HG02970 (cell line): ENCODE results near the gene RIN3.

Experiments
- ATAC-seq: cut with Tn5 transposase; IDR thresholded peaks from one replicate; pipeline ENCODE4 v1.9.1; 2021; ENCODE audit warnings: mild to moderate bottlenecking, moderate library complexity, moderate number of reproducible peaks; ENCODE audit not compliant: unreplicated experiment, low FRiP score

The RIN3 gene

DNA sequence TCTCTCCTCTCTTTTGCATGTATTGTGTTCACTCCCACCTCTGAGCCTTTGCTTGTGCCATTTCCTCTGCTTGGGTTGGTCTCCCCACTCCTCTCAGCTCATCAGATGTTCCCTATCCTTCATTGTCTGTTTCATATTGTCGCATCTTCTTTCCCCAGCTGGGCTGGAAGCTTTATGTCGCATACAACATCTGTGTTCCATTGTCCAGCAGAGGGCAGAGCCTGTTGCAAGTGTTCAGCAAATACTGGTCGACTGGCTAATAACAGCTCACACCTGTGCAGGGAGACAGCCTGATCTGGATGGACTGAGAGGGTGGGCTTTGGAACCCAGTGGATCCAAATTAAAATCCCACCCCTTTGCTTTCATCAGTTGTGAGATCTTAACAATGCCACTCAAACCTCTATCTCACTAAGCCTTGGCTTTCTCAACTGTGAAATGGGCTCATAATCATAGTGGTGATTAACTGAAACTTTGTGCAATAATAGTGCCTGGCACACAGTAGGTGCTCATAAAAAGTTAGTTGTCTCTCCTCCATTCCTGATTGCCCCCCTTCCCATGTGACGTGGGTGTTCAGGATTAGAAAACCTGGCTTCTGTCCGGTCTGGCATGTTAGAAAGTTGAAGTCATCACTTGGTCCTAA is 75.8 kb downstream of the RIN3 start:
- no peak for ATAC-seq

DNA sequence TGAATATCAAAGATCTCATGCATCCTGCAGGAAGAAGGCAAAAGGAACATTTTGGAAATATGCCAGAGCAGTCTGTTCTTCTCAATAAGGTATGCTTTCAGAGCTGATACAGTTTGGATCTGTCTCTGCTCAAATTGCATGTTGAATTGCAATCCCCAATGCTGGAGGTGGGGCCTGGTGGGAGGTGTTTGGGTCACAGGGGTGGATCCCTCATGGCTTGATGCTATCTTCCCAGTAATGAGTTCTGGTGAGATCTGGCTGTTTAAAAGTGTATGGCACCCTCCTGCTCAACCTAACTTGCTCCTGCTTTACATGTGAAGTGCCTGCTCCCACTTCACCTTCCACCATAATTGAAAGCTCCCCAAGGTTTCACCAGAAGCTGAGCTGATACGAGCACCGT is 76.6 kb downstream of the RIN3 start:
- no peak for ATAC-seq

DNA sequence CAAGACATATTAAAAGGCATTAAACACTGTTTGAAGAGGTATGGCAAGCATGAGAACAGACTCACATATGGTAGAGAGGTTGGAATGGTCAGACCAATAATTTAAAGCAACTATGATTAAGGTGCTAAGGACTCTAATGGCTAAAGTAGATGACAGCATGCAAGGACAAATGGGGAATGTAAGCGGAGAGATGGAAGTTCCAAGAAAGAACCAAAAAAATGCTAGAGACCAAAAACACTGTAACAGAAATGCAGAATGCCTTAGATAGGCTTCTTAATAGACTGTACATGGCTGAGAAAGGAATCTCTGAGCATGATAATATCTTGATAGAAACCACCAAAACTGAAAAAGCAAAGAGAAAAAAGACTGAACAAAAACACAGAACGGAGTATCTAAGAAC is 77.4 kb downstream of the RIN3 start:
- no peak for ATAC-seq

DNA sequence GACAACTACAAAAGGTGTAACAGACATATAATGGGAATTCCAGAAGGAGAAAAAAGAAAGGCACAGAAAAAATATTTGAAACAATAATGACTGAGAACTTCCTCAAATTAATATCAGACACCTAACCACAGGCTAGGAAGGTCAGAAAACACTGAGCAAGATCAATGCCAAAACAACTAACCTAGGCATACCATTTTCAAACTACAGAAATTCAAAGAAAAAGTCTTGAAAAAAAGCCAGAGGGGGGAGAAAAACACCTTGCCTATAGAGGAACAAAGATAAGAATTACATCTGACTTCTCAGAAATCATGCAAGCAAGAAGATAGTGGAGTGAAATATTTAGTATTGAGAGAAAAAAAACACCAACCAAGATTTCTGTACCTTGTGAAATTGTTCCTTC is 77.8 kb downstream of the RIN3 start:
- no peak for ATAC-seq

DNA sequence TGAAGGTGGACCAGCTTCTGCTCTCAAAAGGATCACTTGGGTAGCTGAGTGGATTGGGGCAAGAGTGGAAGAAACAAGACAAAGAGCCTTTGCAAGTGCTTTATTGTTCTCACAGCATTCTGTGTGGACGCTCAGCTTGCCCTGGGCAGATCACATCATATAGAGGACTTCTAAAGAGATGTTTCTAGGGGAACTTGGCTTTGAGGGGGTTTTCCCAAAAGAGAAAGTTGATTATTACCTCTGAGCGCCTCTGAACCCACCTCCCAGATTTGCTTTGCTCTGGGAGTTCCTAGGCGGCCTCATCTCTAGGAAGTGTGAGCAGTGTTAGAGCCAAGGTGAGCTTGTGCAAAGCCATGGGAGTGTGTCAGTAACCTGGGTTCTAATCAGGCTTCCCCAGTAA is 81.7 kb downstream of the RIN3 start:
- no peak for ATAC-seq

DNA sequence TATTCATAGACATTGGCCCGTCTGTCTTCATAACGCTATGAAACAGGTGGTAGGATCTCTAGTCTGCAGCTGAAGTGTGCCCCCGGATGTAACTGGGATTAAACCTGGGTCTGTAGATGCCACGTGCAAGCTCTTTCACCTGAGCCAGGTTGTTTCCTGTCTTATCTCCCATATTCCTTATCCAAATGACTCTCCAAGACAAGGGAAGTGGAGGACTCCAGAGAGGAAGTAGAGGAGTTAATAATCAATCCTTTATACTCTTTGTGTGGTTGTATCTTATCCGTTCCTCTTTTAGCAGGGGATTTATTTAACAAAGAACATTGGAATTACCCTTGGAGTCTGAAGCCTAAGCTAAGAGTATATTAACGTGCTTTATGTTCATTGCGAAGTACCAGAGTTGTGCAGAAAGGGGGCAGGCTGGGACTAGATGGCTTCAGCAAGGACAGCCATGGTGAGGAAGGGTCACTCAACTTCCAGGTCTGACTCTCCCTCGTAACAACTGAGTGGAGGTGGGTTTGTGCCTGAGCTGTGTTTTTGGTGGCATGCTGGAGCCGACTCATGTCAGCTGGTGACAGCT is 82.8 kb downstream of the RIN3 start:
- ATAC-seq: no peak

DNA sequence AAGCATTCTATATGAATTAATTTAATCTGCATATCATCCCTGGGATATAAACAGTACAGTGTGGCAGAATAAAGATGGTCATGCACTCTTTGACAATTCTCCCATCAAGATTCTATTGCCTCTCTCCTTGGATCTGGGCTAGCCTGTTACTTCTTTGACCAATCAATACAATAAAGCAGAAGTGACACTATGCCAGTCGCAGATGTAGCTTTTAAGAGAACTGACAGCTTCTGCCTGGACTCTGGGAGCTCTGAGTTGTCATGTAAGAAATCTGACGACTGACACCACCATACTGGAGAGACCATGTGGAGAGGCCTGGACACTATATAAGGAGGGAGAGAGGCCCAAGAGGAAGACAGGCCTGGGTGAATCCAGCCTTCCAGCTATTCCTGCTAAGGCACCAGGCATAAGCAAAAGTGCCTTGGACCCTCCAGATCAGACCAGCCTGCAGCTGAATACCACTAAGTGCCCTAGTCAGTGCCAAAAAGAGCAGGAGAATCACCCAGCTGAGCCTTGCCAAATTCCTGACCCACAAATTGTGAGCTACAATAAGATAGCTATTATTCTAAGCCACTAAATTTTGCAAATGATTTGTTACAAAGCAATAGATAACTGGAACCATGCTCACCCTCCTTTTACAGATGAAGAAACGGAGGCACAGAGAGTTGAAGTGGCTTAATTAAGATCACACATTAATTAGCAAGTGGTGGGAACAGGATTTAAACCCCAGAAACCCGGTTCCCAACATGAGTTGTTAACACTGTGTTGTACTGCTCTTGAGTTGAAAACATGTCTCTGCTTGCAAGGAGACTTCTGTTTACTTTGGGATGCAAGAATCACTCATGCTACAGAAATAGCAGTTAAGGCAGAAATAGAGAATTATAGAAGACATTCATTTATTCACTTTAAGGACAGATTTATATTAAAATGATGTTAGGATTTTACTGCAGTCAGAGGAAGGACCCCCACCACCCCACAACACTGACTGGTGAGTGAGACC is 84.6 kb downstream of the RIN3 start:
- ATAC-seq: no peak

DNA sequence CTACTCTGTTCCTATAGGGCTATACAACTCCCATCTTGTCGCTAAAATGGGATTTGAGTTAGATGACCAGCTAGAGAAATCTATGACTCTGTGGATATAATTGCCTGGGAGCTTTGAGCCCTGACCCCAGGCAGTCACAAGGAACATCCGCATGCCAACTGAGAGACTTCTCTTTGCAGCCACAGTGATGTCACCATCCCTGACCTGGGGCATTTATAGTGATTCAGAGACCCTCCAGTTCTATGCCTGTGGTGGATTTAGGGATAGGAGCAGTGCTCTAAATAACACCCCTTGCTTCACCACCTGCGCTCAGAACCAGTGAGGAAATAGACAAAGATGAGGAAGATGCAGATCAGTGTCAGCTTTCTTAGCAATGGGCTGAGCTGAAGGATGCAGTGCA is 86.2 kb downstream of the RIN3 start:
- ATAC-seq: no peak

DNA sequence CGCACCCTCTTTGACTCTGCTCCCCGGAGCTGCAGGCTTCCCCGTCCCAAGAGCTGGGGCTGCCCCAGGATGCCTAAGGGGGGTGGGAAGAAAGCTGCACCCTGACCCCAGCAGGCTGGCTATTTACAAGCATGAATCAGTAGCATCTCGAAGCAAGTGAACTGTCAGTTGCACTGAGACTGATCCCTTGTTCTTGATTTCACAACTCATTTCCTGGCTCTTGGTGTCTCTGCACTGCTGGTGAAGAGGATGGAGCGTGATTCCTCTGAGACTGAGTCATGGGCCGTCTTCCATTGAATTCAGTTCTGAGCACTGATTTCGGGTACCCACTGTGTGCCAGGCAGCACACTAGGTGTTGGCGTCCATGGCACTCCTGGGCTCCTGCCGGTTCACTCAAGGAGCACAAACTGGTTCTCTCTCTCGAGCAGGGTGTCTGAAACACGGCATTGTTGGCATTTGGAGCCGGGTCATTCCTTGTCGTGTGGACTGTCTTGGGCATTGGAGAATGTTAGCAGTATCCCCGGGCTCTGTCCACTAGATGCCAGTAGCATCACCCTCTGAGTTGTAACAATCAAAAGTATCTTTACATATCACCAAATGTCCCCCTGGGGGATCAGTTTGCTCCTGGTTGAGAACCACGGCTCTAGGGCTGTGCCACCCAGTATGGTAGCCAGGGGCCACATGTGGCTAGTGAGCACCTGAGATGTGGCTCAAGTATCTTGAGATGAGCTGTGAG is 86.9 kb downstream of the RIN3 start:
- ATAC-seq: no peak

DNA sequence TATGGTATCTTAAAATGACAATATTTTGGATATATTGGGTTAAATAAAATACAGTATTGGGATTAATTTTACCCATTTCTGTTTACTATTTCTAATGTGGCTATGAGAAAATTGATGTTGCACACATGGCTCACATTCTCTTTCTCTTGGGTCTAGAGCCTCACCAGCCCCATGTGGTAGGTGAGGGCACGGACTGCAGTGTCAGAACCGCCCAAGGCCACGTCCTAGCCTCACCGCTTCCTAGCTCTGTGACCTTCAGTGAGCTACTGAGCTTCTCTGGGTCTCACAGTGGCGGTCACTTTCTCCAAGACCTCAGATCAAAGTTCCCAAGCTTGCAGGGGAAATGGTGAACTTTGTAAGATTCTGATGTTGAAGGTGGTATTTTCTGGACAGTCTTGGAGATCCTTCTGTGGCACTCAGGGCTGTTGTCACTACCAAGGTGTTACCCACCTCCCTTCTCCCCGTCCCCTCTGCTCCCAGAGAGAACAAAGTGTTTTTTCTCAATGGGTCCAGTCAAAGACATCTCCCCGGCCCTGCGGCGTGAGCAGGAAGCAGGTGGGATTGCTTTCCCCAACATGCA is 87.6 kb downstream of the RIN3 start:
- no peak for ATAC-seq

DNA sequence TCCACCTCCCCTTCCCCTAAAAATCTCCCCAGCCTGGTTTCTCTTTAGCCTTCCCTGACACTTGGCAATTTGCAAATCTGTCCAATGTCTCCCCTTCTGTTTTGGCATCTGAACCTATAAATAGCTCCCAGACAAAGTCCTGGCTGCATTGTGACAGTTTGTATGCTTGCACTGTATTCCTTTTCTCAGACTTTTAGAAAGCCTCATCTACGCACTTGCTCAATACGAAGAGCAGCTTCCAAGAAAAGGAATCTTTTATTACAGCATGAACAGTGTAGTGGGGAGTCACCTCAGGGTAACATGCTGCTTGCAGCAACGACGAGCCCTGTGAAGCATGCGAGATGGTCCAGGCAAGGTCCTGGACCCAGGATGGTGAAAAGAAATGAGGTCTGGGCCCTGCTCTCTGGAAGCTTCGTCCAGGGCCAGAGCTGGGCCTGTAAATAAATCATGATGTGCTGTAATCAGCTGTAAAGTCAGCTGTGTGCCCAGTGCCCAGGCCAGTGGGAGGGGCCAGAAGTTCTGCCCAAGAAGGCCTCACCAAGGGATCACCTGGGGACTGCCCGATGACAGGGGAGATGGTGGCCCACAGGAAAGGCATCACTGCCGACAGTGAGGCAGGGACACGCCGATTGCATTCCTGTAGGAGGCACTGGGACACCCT is 88.3 kb downstream of the RIN3 start:
- ATAC-seq: no peak

DNA sequence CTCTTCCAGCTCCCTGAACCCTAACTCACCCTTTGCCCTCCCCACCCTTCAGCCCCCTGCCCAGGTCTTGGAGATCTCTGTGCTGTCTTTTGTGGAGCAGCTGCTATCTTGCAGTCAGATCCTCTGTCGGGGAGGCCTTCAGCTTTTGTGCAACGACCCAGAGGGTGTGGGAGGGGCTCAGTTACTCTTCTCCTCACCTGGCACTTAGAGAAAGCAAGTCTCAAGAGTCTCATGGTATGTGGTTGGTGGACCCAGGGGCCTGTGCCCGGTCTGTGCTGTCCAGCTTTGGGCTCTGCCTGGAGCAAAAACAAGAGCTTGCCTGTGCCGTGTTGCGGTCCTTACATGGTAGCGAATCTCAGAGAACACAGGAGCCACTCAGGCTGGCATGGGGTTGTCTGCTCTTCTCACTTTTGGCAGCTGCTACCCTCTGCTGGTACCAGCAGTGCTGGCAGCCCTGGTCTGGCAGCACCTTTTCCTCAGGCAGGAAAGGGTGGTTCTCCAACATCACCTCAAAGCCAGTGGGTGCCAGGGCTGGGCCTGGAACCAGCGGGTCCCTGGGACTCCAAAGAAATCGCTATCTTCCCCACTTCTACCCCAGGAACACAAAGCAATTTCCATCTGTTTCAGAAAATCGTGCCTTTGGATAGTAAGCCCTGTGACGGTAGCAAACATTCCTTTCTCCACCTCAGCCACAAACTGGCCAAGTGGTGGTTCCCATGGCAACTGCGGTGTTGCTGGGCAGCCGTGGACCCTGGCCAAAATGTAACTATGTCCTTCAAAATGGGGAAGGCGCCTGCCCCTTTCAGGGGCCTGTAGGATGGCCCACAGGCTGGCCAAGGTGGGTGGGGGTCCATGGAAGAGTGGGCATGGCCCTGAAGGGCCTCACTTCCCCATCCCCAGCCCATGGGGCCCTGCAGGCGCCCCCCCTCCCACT is 90.0 kb downstream of the RIN3 start:
- no peak for ATAC-seq

DNA sequence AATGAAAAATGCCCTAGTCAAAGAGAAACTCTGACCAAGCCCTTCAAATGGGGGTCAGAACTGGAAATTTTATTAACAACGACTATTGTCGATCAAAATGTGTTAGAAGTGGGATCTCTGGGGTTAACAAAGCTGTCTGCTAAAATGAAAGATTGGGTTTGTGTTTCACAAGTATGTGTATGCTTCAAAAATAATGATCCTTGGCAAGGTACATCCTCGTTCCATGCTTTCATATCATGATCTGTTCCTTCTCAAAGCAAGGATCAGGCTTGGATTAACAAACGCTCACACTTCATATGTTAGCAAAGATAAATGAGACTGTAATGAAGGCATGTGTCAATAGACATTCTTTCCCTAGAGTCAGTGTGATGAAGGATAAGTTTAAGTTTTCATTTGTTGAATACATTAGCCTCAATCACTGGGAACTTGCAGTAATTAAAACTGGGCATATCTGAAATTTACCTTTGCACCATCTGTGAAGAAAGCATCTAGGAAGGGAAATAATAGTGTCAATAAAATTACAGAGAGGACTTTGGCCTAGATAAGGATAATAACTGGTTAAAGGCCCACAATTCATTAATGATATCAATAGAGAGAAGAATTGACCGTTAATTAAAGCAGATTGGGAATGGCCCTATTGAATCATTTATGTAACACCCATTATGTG is 91.8 kb downstream of the RIN3 start:
- ATAC-seq: no peak

DNA sequence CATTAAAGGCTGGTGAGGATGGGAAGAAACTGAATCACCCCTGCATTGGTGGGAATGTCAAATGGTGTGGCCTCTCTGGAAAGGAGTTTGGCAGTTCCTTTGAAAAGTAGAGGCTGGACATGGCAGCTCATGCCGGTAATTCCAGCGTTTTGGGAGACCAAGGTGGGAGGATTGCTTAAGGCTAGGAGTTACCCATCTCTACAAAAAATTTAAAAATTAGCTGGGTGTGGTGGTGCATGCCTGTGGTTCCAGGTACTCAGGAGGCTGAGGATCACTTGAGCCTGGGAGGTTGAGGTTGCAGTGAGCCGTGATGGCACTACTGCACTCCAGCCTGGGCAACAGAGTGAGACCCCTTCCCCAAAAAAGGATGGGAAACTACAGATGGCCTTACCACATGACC is 93.7 kb downstream of the RIN3 start:
- ATAC-seq: no peak

DNA sequence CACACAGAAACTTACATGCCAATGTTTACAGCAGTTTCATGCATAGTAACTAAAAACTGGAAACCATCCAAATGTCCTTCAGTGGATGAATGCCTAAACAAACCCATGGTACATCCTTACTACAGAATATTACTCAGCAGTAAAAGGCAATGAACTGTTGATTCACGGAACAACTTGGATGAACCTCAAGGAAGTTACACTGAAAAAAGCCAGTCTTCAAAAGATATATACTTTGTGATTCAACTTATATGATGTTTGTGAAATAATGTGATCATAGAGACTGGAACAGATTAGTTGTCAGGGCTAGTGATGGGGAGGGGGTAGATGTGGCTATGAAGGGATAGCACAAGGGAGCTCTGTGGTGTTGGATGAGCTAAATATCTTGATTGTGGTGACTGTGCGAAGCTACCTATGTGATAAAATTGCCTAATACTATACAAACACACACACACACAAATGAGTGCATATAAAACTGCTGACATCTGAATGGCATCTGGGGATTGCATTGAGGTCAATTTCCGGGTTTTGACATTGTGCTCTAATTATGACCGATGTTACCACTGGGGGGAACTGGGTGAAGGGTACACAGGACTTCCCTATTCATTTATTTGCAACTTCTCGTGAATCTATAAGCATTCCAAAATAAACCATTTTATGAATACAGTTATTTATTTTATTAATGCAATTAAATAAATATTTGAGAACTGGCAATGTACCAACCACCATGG is 94.3 kb downstream of the RIN3 start:
- ATAC-seq: no peak

DNA sequence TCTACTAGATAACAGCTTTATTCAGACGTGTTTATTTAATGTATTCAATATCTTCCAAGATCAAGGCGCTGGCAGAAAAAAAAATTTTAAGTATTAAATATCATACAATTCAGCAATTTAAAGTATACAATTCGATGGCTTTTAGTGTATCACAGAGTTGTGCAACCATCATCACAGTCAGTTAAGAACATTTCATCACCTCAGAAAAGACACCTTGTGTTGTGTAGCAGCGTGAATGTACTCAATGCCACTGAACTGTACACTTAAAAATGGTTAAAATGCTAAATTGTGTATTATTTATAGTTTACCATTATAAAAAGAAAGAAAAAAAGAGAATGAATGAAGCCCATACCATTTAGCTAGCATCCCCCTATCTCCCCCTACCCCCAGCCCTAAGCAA is 96.4 kb downstream of the RIN3 start:
- ATAC-seq: no peak

DNA sequence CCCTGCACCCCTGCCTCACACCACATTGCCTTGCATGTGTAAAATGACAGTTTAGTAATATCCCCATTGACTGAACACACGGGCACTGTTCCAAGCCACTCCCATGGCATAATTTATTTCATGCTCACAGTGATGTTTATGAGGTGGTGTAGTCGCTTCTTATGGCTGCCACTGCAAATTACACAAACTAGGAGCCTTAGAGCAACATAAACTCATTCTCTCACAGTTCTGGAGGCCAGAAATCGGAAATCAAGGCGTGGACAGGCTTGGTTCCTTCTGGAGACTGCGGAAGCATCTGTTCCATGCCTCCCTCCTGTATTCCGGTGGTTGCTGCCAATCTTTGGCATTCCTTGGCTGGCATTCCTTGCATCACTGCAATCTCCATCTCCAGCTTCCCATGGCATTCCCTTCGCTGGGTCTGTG is 97.3 kb downstream of the RIN3 start:
- ATAC-seq: no peak
